NCI-H1092 treated with DMSO at 0.1 percent for 48 hours (cell line): ENCODE measurements around the gene FSTL1.

Experiments used
- DNase-seq: peaks from one replicate; lab custom pipeline; 2025; lab: John Stamatoyannopoulos, UW

The FSTL1 gene

DNA sequence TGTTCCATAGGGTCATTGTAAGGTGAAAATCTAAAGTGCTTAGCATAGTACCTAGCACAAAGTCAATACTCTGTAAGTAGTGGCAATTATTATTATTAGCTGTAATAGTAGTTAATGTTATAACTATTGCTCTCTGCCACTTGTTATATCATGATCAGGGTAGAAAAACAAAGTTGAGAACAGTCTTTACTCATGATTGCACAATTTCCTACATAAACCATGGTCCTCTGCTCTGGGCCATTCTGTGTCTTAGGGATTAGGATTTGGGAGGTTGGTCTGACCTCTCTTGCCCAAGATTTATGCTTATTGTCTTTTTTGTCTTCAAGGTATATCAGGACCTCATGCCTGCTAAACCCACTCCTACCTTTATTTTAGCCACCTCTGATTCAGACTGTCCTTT, 97.3 kb downstream of the FSTL1 start:
- DNase-seq, result no peak

DNA sequence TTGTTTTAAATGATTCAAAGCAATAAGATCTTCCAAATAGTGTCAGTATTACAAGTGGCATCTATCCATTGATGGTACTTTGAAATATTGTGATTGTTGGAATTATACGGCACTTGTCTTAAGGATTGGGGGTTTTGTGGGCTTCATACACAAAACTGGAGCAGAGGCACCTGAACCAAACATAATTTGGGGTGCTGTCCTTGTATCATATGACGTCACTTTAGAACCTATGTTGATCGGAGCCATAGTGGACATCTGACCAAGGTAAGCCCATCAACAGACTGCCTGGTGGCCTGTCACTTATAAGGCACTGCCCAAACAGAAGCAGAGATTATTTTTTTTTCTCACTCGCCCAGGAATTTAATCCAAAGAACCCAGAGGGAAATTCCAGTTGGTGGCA, 98.8 kb downstream of the FSTL1 start:
- no peak for DNase-seq

DNA sequence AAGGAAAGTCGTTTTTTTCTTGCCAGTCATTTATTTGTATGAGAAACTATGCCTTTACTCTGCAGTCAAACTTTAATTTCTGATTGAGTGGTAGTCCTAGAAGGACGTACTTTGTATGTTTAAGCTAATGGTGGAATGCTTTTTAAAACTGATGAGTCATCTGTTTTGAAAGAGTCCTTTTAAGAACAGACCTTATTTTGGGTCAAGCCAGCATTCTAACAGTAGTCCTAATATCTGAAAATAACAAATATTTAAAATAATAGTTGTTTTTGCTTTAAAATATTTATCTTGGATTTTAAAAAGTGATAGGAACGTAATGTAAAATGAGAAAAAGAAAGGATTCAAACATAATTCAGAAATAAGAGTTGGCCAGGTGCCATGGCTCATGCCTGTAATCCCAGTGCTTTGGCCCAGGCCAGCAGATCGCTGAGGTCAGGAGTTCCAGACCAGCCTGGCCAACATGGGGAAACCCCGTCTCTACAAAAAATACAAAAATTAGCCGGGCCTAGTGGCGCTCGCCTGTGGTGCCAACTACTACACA, 100.3 kb downstream of the FSTL1 start:
- DNase-seq, result no peak

DNA sequence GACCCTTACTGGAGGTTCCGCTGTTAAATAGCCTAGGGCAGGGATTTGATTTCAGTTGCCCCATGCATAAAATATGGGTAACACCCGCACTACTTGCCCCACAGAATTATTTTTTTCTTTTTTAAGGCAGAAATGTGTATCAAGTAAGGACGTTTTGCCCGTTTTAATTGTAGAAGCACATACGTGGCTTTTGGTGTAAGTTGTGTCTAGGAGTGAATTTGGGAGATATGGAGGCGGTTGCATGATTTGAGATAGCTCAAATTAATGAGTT, 101.0 kb downstream of the FSTL1 start:
- peak; percentile 59 for DNase-seq

DNA sequence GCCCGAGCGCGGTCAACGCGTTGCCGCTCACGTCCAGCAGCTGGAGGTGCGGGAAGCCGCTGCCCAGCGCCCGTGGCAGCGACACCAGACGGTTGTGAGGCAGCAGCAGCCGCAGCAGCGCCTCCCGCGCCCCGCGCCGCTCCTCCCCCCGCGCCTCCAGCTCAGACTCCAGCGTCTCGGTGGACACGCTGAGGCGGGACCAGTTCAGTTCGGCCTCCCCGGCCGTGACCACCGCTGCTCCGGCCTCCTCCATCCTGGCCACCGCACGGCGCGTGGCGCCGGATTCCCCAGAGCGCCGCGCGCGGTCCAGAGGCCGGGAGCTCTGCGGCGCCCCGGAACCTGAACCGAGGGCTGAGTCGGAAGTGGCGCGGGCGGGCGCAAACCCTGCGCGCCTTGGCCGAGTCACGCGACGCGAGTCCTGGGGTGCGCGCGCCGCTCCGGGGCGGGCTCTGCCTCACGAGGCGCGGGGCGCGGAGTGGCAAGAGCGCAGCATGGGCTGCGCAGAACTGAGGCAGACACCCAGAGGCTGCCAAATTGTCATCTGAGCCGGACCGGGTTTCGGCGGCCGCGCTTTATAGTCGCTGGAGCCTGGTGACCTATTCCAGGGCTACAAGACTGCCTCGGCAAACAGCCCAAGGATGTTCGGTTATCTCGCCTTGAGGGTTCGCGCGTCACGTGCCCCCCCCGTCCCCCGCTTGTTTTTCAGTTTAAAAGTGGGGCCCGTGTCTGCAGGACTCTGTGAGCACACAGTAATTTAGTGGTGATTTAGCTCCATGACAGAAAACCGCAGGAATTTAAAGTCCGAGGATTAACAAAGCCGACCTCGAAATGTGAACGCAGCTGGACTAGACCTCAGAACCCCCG, 101.6 kb downstream of the FSTL1 start, which contains the start of gene LRRC58:
TSS of gene LRRC58 (minus strand) at position 364 of the 864 bp plus-strand sequence. CDS start at position 253, 111 bp downstream.
- peak; percentile 95 for DNase-seq

DNA sequence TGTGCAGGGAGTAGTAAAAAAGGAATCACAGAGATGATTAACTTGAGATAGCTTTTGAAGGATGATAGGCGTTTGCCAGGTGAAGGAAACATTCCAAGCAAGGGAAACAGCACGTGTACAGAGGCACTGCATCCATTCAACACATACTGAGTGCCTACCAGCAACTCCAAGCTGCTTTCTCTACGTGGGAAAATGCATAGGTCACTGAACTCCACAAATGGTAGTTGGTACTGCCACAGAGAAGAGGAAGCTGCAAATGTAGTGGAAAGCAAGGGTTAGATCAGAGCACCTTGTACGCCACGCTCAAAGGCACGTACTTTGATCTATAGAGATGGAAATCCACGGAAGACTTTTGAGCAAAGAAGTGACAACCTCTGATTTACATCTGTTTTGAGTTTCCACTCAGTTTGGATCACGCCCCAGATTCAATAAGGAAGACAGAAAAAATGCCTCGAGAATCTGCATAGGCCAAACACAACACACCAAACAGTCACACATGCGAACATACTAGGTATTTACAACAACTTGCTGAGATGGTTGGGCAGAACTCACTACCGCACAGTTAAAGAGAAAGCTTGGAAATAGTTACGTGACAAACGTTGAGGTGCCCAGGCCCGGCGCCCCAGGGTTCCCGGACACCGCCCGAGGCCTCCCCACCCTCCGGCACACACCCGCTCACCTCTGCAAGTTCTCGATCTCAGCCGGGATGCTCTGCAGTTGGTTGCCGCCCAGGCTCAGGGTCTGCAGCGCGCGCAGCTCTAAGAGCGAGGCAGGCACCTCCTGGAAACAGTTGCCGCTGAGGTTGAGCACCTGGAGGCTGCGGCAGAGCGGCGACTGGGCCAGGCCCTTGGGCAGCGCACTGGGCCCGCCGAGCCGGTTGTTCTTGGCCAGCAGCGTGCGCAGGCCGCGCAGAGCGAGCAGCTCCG, 102.5 kb downstream of the FSTL1 start:
- DNase-seq, result peak; percentile 67

DNA sequence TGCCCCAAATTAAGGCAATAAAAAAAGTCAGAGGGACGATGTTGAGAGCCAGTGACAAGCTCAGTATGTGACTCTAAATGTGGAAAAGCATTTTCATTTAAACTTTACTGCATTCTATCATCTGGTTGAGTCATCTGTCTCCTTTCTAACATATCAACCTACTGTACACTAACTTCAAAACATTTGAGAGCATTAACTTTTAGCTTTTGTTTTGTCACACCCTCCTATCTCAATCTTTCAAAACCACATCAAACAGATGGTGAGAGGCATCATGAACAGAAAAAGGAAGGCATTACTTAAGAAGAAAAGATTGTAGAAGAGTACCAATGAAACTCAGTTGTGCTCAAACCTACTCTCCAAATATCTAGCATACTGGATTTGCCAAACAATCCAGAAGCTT, 106.4 kb downstream of the FSTL1 start:
- no peak for DNase-seq
